Neural cell (in vitro differentiated cells): Measurements from ENCODE around the gene CDK8.

Experiments
- EZH2 ChIP-seq: fragments of 200-600, 300-800 bp; shearing (Covaris generic), sonication (generic); IDR thresholded peaks from 2 replicates; pipeline ENCODE4 v1.6.1; 2014; ENCODE audit warnings: antibody characterized with exemption, low read length, borderline replicate concordance, mild to moderate bottlenecking; ENCODE audit not compliant: insufficient read depth, poor library complexity, severe bottlenecking
- POLR2AphosphoS5 ChIP-seq: IDR thresholded peaks from 2 replicates; pipeline ENCODE4 v1.6.1; 2012
- TF ChIP-seq, protein P1 (sequence below): fragments of 450-650 bp; IDR thresholded peaks from 2 replicates; pipeline ENCODE4 v1.5.1; 2014; ENCODE audit warnings: antibody characterized with exemption, mild to moderate bottlenecking, moderate library complexity; ENCODE audit not compliant: poor library complexity, severe bottlenecking

GRCh38 chr13:26272621-26273020 is 18.7 kb downstream of the CDK8 start:
- TF ChIP-seq, protein P1, sequence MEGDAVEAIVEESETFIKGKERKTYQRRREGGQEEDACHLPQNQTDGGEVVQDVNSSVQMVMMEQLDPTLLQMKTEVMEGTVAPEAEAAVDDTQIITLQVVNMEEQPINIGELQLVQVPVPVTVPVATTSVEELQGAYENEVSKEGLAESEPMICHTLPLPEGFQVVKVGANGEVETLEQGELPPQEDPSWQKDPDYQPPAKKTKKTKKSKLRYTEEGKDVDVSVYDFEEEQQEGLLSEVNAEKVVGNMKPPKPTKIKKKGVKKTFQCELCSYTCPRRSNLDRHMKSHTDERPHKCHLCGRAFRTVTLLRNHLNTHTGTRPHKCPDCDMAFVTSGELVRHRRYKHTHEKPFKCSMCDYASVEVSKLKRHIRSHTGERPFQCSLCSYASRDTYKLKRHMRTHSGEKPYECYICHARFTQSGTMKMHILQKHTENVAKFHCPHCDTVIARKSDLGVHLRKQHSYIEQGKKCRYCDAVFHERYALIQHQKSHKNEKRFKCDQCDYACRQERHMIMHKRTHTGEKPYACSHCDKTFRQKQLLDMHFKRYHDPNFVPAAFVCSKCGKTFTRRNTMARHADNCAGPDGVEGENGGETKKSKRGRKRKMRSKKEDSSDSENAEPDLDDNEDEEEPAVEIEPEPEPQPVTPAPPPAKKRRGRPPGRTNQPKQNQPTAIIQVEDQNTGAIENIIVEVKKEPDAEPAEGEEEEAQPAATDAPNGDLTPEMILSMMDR = no peak
- TF ChIP-seq POLR2AphosphoS5 = no peak
- no peak for TF ChIP-seq EZH2
